GM21529 (cell line): Measurements from ENCODE around the gene LINC01488.

Source experiments
- ATAC-seq: cut with Tn5 transposase; IDR thresholded peaks from one replicate; pipeline ENCODE4 v1.9.1; 2021; ENCODE audit not compliant: unreplicated experiment

LINC01488 gene

GRCh38 chr11:69541501-69542313 is 60.2 kb downstream of the LINC01488 start:
- no peak for ATAC-seq

- ATAC-seq: no peak
Measured at GRCh38 chr11:69542314-69543168, 61.1 kb downstream of the LINC01488 start.
